Skeletal muscle tissue (tissue), 4 donors: ENCODE measurements around the gene EPHB2. TPM values are rescaled to one million over a fixed set of nuclear protein-coding genes. Genes with fewer than 3 reads are reported as not detected.

Source experiments
- H3K27ac ChIP-seq: one replicate; pipeline ENCODE4 v1.7.0; 2013; ENCODE audit warnings: mild to moderate bottlenecking, low read depth, low read length, inconsistent platforms
- H3K27me3 ChIP-seq, 3 donors: one replicate each; pipeline ENCODE4 v1.7.0; 2013; ENCODE audit warnings: low read length in 3 of 3; ENCODE audit not compliant: control insufficient read depth in 3 of 3, insufficient read depth in 3 of 3
- H3K36me3 ChIP-seq, 3 donors: one replicate each; pipeline ENCODE4 v1.7.0; 2013; ENCODE audit warnings: low read length in 3 of 3; ENCODE audit not compliant: control insufficient read depth in 3 of 3, insufficient read depth in 3 of 3
- H3K4me1 ChIP-seq, 3 donors: one replicate each; pipeline ENCODE4 v1.7.0; 2013; ENCODE audit warnings: low read length in 3 of 3, mild to moderate bottlenecking in 3 of 3; ENCODE audit not compliant: control insufficient read depth in 3 of 3, insufficient read depth in 3 of 3
- H3K4me3 ChIP-seq, 3 donors: one replicate each; pipeline ENCODE4 v1.7.0; 2013; ENCODE audit warnings: low read length in 3 of 3
- H3K9ac ChIP-seq, 3 donors: one replicate each; pipeline ENCODE4 v1.7.0; 2013; ENCODE audit warnings: low read length in 3 of 3, mild to moderate bottlenecking in 3 of 3, moderate library complexity in 2 of 3, low read depth in 1 of 3
- H3K9me3 ChIP-seq, 3 donors: one replicate each; pipeline ENCODE4 v1.7.0; 2013; ENCODE audit warnings: low read length in 3 of 3; ENCODE audit not compliant: control insufficient read depth in 3 of 3
- total RNA-seq: library from RNA; depleted of rRNA; stranded (reverse); fragments of >200 nt; gene quantifications from one replicate; pipeline ENCODE4 v1.2.3, GENCODE V29; 2014
- donor health status: Osteomylitis.

The EPHB2 gene
- total RNA-seq, 1 donor from 2014 or later = 13.0 TPM

DNA sequence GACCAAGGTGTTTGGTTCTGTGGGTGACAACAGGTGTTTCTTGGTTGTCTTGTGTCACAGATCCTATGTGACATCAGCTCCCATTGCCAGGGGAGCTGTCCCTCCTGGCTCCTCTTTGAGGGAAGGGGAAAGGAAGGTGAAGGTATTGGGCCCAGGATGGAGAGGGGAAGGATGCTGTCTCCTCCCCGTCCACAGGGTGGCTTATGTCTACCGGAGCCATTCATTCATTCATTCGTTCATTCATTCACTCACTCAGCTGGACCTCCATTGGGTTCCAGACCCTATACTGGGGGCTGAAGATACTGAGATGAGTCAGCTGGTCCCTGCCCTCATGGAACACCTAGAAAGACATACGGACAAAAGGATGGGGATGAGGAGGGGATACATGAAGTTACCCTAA, 38.9 kb downstream of the EPHB2 start:
- H3K27ac ChIP-seq = no peak overlapping the region
- H3K9ac ChIP-seq = no peak overlapping the region
- H3K27me3 ChIP-seq = peaks cover 3 to 13% (median 5%) of the 10 kb centered on the region in 3 donors
- no peak overlapping the region for H3K4me3 ChIP-seq
- H3K4me1 ChIP-seq = peaks cover 0 to 7% (median 3%) of the 10 kb centered on the region in 3 donors
- no peaks in the 10 kb centered on the region for H3K36me3 ChIP-seq
- no peaks in the 10 kb centered on the region for H3K9me3 ChIP-seq

- peak overlapping the region; percentile 64 for H3K27ac ChIP-seq
- H3K9me3 ChIP-seq = no peaks in the 10 kb centered on the region
- peaks cover 0 to 7% (median 3%) of the 10 kb centered on the region in 3 donors for H3K4me1 ChIP-seq
- no peak overlapping the region for H3K9ac ChIP-seq
- H3K4me3 ChIP-seq = no peak overlapping the region
- no peaks in the 10 kb centered on the region for H3K36me3 ChIP-seq
- peaks cover 3 to 13% (median 5%) of the 10 kb centered on the region in 3 donors for H3K27me3 ChIP-seq
Measured at GRCh38 chr1:22749919-22750684, 39.5 kb downstream of the EPHB2 start.

GRCh38 chr1:22750685-22751051, 40.0 kb downstream of the EPHB2 start:
- no peak overlapping the region for H3K4me3 ChIP-seq
- H3K4me1 ChIP-seq = peaks cover 0 to 7% (median 3%) of the 10 kb centered on the region in 3 donors
- no peaks in the 10 kb centered on the region for H3K36me3 ChIP-seq
- H3K27me3 ChIP-seq = peaks cover 3 to 13% (median 5%) of the 10 kb centered on the region in 3 donors
- no peak overlapping the region for H3K9ac ChIP-seq
- H3K27ac ChIP-seq = no peak overlapping the region
- no peaks in the 10 kb centered on the region for H3K9me3 ChIP-seq

DNA sequence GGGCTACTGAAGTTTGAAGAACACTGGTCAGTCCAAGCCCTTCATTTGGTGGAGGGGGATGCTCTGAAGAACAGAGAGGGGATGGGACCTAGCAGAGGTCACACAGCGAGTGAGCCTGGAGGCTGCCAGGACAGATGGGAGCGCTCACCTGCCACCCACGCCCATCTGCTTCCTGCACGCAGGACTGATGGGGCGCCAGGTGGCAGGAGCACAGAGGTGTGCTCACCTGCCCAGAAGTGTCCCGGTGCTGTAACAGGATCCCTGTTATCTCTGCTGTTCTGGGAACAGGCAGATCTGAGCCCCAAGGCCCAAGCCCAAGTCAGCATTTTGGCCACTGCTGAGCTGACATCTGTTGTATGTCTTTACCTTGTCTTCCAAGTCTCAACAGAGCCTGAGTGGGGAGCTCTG, 40.5 kb downstream of the EPHB2 start:
- Histone ChIP-seq H3K9ac (no peak overlapping the region), H3K27me3 (peaks cover 3 to 13% (median 5%) of the 10 kb centered on the region in 3 donors), H3K4me3 (no peak overlapping the region), H3K27ac (no peak overlapping the region), H3K36me3 (no peaks in the 10 kb centered on the region), H3K4me1 (peaks cover 0 to 7% (median 3%) of the 10 kb centered on the region in 3 donors), H3K9me3 (no peaks in the 10 kb centered on the region)

DNA sequence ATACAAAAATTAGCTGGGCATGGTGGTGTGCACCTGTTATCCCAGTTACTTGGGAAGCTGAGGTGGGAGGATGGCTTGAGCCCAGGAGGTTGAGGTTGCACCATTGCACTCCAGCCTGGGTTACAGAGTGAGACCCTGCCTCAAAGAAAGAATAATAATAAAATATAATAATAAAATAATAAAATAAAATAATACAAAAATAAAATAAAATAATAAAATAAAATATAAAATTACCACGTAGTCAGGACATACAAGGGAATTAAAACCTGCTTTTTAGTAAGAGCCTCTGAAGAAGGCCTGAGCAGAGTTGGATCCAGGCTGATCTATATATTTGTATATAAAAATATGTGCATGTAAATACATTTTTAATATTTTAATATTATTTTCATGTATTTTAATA, 41.7 kb downstream of the EPHB2 start:
- Histone ChIP-seq H3K9me3 (no peaks in the 10 kb centered on the region), H3K9ac (no peak overlapping the region), H3K27ac (no peak overlapping the region), H3K4me3 (no peak overlapping the region), H3K4me1 (peaks cover 0 to 7% (median 3%) of the 10 kb centered on the region in 3 donors), H3K27me3 (peaks cover 0 to 10% (median 3%) of the 10 kb centered on the region in 3 donors), H3K36me3 (no peaks in the 10 kb centered on the region)

- no peaks in the 10 kb centered on the region for H3K9me3 ChIP-seq
Measured at GRCh38 chr1:22753481-22753971, 42.9 kb downstream of the EPHB2 start.

DNA sequence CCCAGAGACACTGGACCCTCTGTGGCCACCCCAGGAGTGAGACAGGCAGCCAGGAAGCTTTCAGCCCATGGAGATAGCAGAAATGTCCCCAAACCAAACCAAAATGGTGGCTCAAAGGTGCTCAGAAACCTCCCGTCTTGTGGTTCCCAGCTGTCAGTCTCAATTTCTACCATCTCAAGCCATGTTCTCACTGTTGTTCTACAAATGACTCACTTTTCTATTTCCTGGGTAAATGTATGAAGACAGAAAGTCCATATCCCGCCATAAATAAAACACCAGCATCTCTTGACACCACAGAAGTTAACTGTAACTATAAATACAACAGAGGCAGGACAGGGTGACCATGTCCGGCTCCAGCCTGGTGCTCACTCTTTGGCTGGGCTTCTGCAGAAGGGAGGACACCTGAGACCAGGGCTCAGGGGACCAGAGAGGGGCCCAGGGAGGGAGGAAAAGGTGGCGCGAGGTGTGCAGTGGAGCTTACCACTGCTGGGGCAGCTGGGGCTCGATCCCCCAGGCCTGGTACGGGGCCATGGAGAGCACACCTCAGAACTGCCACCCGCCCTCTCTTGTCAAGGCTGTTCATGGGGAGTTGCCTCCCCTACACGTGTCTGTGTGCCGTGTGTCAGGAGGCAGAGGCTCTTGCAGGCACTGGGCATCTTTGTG, 43.6 kb downstream of the EPHB2 start:
- Histone ChIP-seq H3K4me1 (peaks cover 0 to 7% (median 3%) of the 10 kb centered on the region in 3 donors), H3K9me3 (no peaks in the 10 kb centered on the region), H3K4me3 (no peak overlapping the region), H3K9ac (no peak overlapping the region), H3K27ac (peak overlapping the region; percentile 36), H3K27me3 (peaks cover 0 to 16% (median 3%) of the 10 kb centered on the region in 3 donors), H3K36me3 (no peaks in the 10 kb centered on the region)

More at GRCh38 chr1:22753481-22753971, 42.9 kb downstream of the EPHB2 start:
- H3K36me3 ChIP-seq = no peaks in the 10 kb centered on the region
- H3K9ac ChIP-seq = no peak overlapping the region
- H3K4me1 ChIP-seq = peaks cover 0 to 7% (median 3%) of the 10 kb centered on the region in 3 donors
- peak overlapping the region; percentile 36 for H3K27ac ChIP-seq
- H3K27me3 ChIP-seq = peaks cover 0 to 13% (median 3%) of the 10 kb centered on the region in 3 donors
- peak overlapping the region in 1 of 3 donors; percentile 13 for H3K4me3 ChIP-seq

DNA sequence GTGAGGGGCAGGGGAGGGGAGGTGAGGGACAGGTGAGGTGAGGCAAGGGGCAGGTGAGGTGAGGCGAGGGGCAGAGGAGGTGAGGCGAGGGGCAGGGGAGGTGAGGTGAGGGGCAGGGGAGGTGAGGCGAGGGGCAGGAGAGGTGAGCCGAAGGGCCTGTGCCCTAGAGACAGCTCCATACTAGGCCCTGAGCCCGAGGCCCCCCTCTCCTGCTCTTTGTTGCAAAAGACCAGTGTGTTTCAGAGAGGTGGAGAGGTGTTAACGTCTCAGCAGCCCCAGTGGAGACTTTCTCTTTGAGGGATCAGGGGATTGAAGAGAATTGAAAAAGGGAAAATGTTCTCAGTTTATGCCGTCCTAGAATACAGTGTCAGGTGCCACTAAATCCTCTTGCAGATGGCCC, 44.2 kb downstream of the EPHB2 start:
- H3K4me1 ChIP-seq = peaks cover 0 to 7% (median 3%) of the 10 kb centered on the region in 3 donors

DNA sequence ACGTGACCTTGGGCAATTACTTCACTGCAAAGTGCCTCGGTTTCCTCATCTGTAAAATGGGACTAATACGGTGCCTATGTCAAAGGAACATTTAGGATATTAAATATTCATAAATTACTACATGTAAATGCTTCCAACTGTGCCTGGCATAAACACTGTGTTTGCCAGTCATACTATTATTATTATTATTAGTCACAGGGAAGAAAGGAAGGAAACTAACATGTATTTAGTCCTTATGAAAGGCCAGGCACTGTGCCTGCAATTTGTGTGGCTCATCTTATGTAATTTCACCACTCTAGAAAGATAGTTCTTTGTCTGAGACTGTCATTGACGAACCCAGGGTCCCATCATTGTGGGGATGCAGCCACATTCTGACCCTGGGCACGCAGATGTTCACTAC, 45.0 kb downstream of the EPHB2 start:
- H3K4me1 ChIP-seq = peaks cover 0 to 4% (median 3%) of the 10 kb centered on the region in 3 donors
- no peak overlapping the region for H3K9ac ChIP-seq
- no peaks in the 10 kb centered on the region for H3K9me3 ChIP-seq
- no peak overlapping the region for H3K27ac ChIP-seq
- no peaks in the 10 kb centered on the region for H3K36me3 ChIP-seq
- no peak overlapping the region for H3K4me3 ChIP-seq
- peaks cover 3 to 23% (median 3%) of the 10 kb centered on the region in 3 donors for H3K27me3 ChIP-seq

More for the DNA sequence above, 44.2 kb downstream of the EPHB2 start:
- Histone ChIP-seq H3K9ac (no peak overlapping the region), H3K27ac (no peak overlapping the region), H3K4me3 (no peak overlapping the region), H3K9me3 (no peaks in the 10 kb centered on the region), H3K36me3 (no peaks in the 10 kb centered on the region), H3K27me3 (peaks cover 0 to 21% (median 3%) of the 10 kb centered on the region in 3 donors)
